GM23338 (cell line): ENCODE results near the gene NUP50. TPM values are rescaled to one million over a fixed set of nuclear protein-coding genes. Genes with fewer than 3 reads are reported as not detected.

Experiments
- ATAC-seq: fragments of 200-7000 bp; cut with Tn5 transposase; 3 replicates; pipeline ENCODE4 v1.9.1; 2020
- DNase-seq: peaks from one replicate; pipeline ENCODE4 v3.0.0-alpha.2; 2015; ENCODE audit warnings: low spot score
- H2AFZ ChIP-seq: fragments of 200-600 bp; sonication (generic); 2 replicates; pipeline ENCODE4 v1.8.0; 2016; ENCODE audit warnings: antibody characterized with exemption, mild to moderate bottlenecking, moderate library complexity
- H3F3A ChIP-seq: fragments of 200-600 bp; sonication (generic); replicated peaks from 2 replicates; pipeline ENCODE4 v1.8.0; 2017; ENCODE audit warnings: antibody characterized with exemption, mixed run types, low read depth
- H3K27ac ChIP-seq: fragments of 200-600 bp; sonication (generic); 2 replicates; pipeline ENCODE4 v1.6.1; 2016; ENCODE audit warnings: low read depth
- H3K27me3 ChIP-seq: fragments of 200-600 bp; sonication (generic); 2 replicates; pipeline ENCODE4 v1.8.0; 2016; ENCODE audit warnings: mild to moderate bottlenecking, mixed run types, moderate library complexity; ENCODE audit not compliant: insufficient read depth
- H3K36me3 ChIP-seq: fragments of 200-600 bp; sonication (generic); 2 replicates; pipeline ENCODE4 v1.8.0; 2016; ENCODE audit warnings: mild to moderate bottlenecking; ENCODE audit not compliant: insufficient read depth
- H3K4me1 ChIP-seq: fragments of 200-600 bp; sonication (generic); 2 replicates; pipeline ENCODE4 v1.8.0; 2016; ENCODE audit warnings: mild to moderate bottlenecking, moderate library complexity; ENCODE audit not compliant: insufficient read depth
- H3K4me2 ChIP-seq: fragments of 200-600 bp; sonication (generic); 2 replicates; pipeline ENCODE4 v1.7.1; 2017; ENCODE audit warnings: mixed run types
- H3K4me3 ChIP-seq: fragments of 200-600 bp; sonication (generic); 2 replicates; pipeline ENCODE4 v1.6.1; 2016; ENCODE audit warnings: mixed run types
- H3K79me2 ChIP-seq: fragments of 200-600 bp; sonication (generic); replicated peaks from 2 replicates; pipeline ENCODE4 v1.8.0; 2017; ENCODE audit warnings: mild to moderate bottlenecking; ENCODE audit not compliant: insufficient read depth
- H3K9me2 ChIP-seq: fragments of 200-600 bp; sonication (generic); 2 replicates; pipeline ENCODE4 v1.8.0; 2017; ENCODE audit not compliant: insufficient read depth
- H4K20me1 ChIP-seq: fragments of 200-600 bp; sonication (generic); replicated peaks from 2 replicates; pipeline ENCODE4 v1.8.0; 2017; ENCODE audit warnings: mild to moderate bottlenecking; ENCODE audit not compliant: insufficient read depth
- H3K27ac Mint-ChIP-seq: 2 replicates; pipeline ENCODE4 v1.8.0; 2020; ENCODE audit warnings: inconsistent platforms, mild to moderate bottlenecking, moderate library complexity, mixed read lengths
- H3K27me3 Mint-ChIP-seq: 3 replicates; pipeline ENCODE4 v1.8.0; 2022; ENCODE audit warnings: low read depth, mild to moderate bottlenecking, moderate library complexity, mixed read lengths, inconsistent platforms; ENCODE audit not compliant: insufficient read depth, poor library complexity
- H3K36me3 Mint-ChIP-seq: 3 replicates; pipeline ENCODE4 v1.8.0; 2021; ENCODE audit warnings: low read depth, mild to moderate bottlenecking, inconsistent platforms, moderate library complexity, mixed read lengths
- H3K4me1 Mint-ChIP-seq: 3 replicates; pipeline ENCODE4 v1.8.0; 2020; ENCODE audit warnings: mild to moderate bottlenecking, inconsistent platforms, mixed read lengths
- H3K4me3 Mint-ChIP-seq: 3 replicates; pipeline ENCODE4 v1.8.0; 2021; ENCODE audit warnings: moderate library complexity, mild to moderate bottlenecking, inconsistent platforms, mixed read lengths
- H3K9me3 Mint-ChIP-seq: 3 replicates; pipeline ENCODE4 v1.8.0; 2020; ENCODE audit warnings: moderate library complexity, mild to moderate bottlenecking, inconsistent platforms, mixed read lengths
- CREB1 ChIP-seq: fragments of 250-450 bp; sonication (Bioruptor Pico); IDR thresholded peaks from 2 replicates; pipeline ENCODE4 v1.5.0; 2020; ENCODE audit warnings: low read depth, mild to moderate bottlenecking, moderate library complexity
- CTCF ChIP-seq, 2 experiments: fragments of 200-600 bp in 1 of 2; sonication (generic) in 1 of 2; conservative IDR thresholded peaks; 2 replicates each; pipeline versions ENCODE4 v1.5.1 to v1.6.1; 2016 to 2017; ENCODE audit warnings: antibody characterized with exemption in 2 of 2, low read depth in 2 of 2, mild to moderate bottlenecking in 2 of 2, moderate library complexity in 1 of 2
- ETS1 ChIP-seq: IDR thresholded peaks from 2 replicates; pipeline ENCODE4 v1.6.1; 2016; ENCODE audit warnings: antibody characterized with exemption
- EZH2 ChIP-seq: fragments of 200-600 bp; sonication (generic); IDR thresholded peaks from one replicate; pipeline ENCODE4 v1.8.0; 2017; ENCODE audit warnings: antibody characterized with exemption, mild to moderate bottlenecking, low read depth; ENCODE audit not compliant: unreplicated experiment
- EZH2phosphoT487 ChIP-seq: fragments of 200-600 bp; sonication (generic); IDR thresholded peaks from one replicate; pipeline ENCODE4 v1.8.1; 2018; ENCODE audit warnings: antibody characterized with exemption; ENCODE audit not compliant: unreplicated experiment
- JUNB ChIP-seq: IDR thresholded peaks from one replicate; pipeline ENCODE4 v1.6.1; 2016; ENCODE audit warnings: antibody characterized with exemption; ENCODE audit not compliant: unreplicated experiment
- NANOG ChIP-seq: IDR thresholded peaks from 2 replicates; pipeline ENCODE4 v1.6.1; 2016; ENCODE audit warnings: antibody characterized with exemption, borderline replicate concordance
- POLR2AphosphoS5 ChIP-seq: IDR thresholded peaks from 2 replicates; pipeline ENCODE4 v1.6.1; 2016; ENCODE audit warnings: antibody characterized with exemption, low read depth
- REST ChIP-seq: IDR thresholded peaks from one replicate; pipeline ENCODE4 v1.6.1; 2018; ENCODE audit warnings: antibody characterized with exemption; ENCODE audit not compliant: unreplicated experiment
- STAT1 ChIP-seq: IDR thresholded peaks from one replicate; pipeline ENCODE4 v1.6.1; 2016; ENCODE audit warnings: antibody characterized with exemption; ENCODE audit not compliant: unreplicated experiment
- ZNF114 ChIP-seq: fragments of 250-450 bp; sonication (Bioruptor Pico); IDR thresholded peaks from 2 replicates; pipeline ENCODE4 v1.5.0; 2020; ENCODE audit warnings: mild to moderate bottlenecking, moderate library complexity
- ZNF331 ChIP-seq: fragments of 250-450 bp; sonication (Bioruptor Pico); IDR thresholded peaks from 2 replicates; pipeline ENCODE4 v1.5.0; 2020; ENCODE audit warnings: low read depth, mild to moderate bottlenecking, moderate library complexity
- ZNF462 ChIP-seq: fragments of 250-450 bp; sonication (Bioruptor Pico); IDR thresholded peaks from 2 replicates; pipeline ENCODE4 v1.5.0; 2020; ENCODE audit warnings: mild to moderate bottlenecking, moderate library complexity
- polyA plus RNA-seq: library from polyadenylated mRNA; unstranded; fragments of >200 nt; fragmentation: Nextera tagmentation; extraction: Ambion mirVana; gene quantifications from 2 replicates; pipeline ENCODE4 v1.2.1, GENCODE V29; 2016
- total RNA-seq: library from RNA; depleted of rRNA; stranded (reverse); fragments of >200 nt; shearing (Covaris generic); gene quantifications from 2 replicates; pipeline ENCODE4 v1.2.3, GENCODE V29; 2014

The NUP50 gene
- total and polyA plus RNA-seq, 2 experiments from 2014 or later = 45.9 to 96.6 TPM

GRCh38 chr22:45181766-45182165 is 18.0 kb downstream of the NUP50 start:
- no peak overlapping the region for H2AFZ ChIP-seq
- H3F3A ChIP-seq = no peaks in the 10 kb centered on the region
- Mint-ChIP-seq H3K36me3 (peaks cover 93% of the 10 kb centered on the region), H3K4me3 (peak overlapping the region; percentile 6; the same call in 2 of the 3 replicates), H3K4me1 (peaks cover 35% of the 10 kb centered on the region), H3K9me3 (no peaks in the 10 kb centered on the region), H3K27me3 (no peaks in the 10 kb centered on the region), H3K27ac (peak overlapping the region; percentile 91)
- H3K4me1 ChIP-seq = peaks cover 18% of the 10 kb centered on the region
- peaks cover 35% of the 10 kb centered on the region; the same call in 1 of the 2 replicates for H3K36me3 ChIP-seq
- DNase-seq (no peak), ATAC-seq (no peak)
- no peaks in the 10 kb centered on the region for H3K9me2 ChIP-seq
- H3K4me2 ChIP-seq = no peak overlapping the region
- H3K27ac ChIP-seq = peak overlapping the region; percentile 56
- no peaks in the 10 kb centered on the region for H3K27me3 ChIP-seq
- no peak overlapping the region for H3K4me3 ChIP-seq
- peaks cover 6% of the 10 kb centered on the region; the same call in 1 of the 2 replicates for H4K20me1 ChIP-seq
- TF ChIP-seq ZNF462 (CRISPR knock-in tag) (no peak), POLR2AphosphoS5 (no peak), ZNF114 (no peak), ETS1 (no peak), CREB1 (CRISPR knock-in tag) (no peak), NANOG (no peak), JUNB (no peak), ZNF331 (CRISPR knock-in tag) (no peak), REST (no peak), EZH2phosphoT487 (no peak), CTCF (conservative IDR thresholded peaks at IDR 0.05; ENCODE audit: low read depth in 2 of 2) (no peak), STAT1 (no peak), EZH2 (no peak)
- peaks cover 42% of the 10 kb centered on the region for H3K79me2 ChIP-seq
